GM23248 (cell line): ENCODE results near the gene STK16.

ENCODE experiments used
- EZH2 ChIP-seq: fragments of 200-600 bp; sonication (generic); IDR thresholded peaks from 2 replicates; pipeline ENCODE4 v1.6.1; 2018; ENCODE audit warnings: antibody characterized with exemption, mild to moderate bottlenecking; ENCODE audit not compliant: insufficient read depth, poor library complexity, severe bottlenecking
- EZH2phosphoT487 ChIP-seq: fragments of 200-600 bp; sonication (generic); IDR thresholded peaks from 2 replicates; pipeline ENCODE4 v1.6.1; 2018; ENCODE audit warnings: antibody characterized with exemption, moderate library complexity, mild to moderate bottlenecking, low read depth; ENCODE audit not compliant: insufficient read depth

- TF ChIP-seq EZH2phosphoT487: no peak
- no peak for TF ChIP-seq EZH2
These were observed 38.7 kb upstream of the STK16 start, which contains the start of gene ZFAND2B for GRCh38 chr2:219206328-219207133.
